ENCODE data around the gene ADGRG6.

The ADGRG6 gene

GRCh38 chr6:142301651-142302391, at the start of gene ADGRG6:
TSS of gene ADGRG6 (plus strand) at chr6:142302007. CDS start at chr6:142302330, 323 bp downstream.
- no peak within 1 kb of the TSS for H3K27ac Mint-ChIP-seq
- no peaks in the 10 kb centered on the region for H3K4me1 Mint-ChIP-seq (ENCODE audit: low read depth)
- no peaks in the 10 kb centered on the region for H3K9me3 Mint-ChIP-seq
- peaks cover 44% of the 10 kb centered on the region for H3K27me3 Mint-ChIP-seq (ENCODE audit: low read depth)
- H3K4me3 Mint-ChIP-seq, result peak within 1 kb of the TSS; percentile 73
- no peaks in the 10 kb centered on the region for H3K36me3 Mint-ChIP-seq (ENCODE audit: low read depth)
- peak; percentile 29 for DNase-seq (ENCODE audit: low spot score)

GRCh38 chr6:142254513-142254912, 47.3 kb upstream of the ADGRG6 start:
- Mint-ChIP-seq H3K27me3 (ENCODE audit: low read depth) (no peaks in the 10 kb centered on the region), H3K4me3 (no peak overlapping the region), H3K4me1 (ENCODE audit: low read depth) (no peaks in the 10 kb centered on the region), H3K36me3 (ENCODE audit: low read depth) (no peaks in the 10 kb centered on the region), H3K9me3 (no peaks in the 10 kb centered on the region), H3K27ac (no peak overlapping the region)
- DNase-seq (ENCODE audit: low spot score), result no peak

GRCh38 chr6:142255785-142256184, 46.0 kb upstream of the ADGRG6 start:
- Mint-ChIP-seq H3K27ac (no peak overlapping the region), H3K9me3 (no peaks in the 10 kb centered on the region), H3K4me3 (no peak overlapping the region), H3K36me3 (ENCODE audit: low read depth) (no peaks in the 10 kb centered on the region), H3K4me1 (ENCODE audit: low read depth) (no peaks in the 10 kb centered on the region), H3K27me3 (ENCODE audit: low read depth) (no peaks in the 10 kb centered on the region)
- DNase-seq (ENCODE audit: low spot score), result no peak

- no peak for DNase-seq (ENCODE audit: low spot score)
- Mint-ChIP-seq H3K27me3 (ENCODE audit: low read depth) (peaks cover 5% of the 10 kb centered on the region), H3K36me3 (ENCODE audit: low read depth) (no peaks in the 10 kb centered on the region)
Measured at GRCh38 chr6:142258305-142258704, 43.5 kb upstream of the ADGRG6 start.

GRCh38 chr6:142258757-142259156, 43.0 kb upstream of the ADGRG6 start:
- Mint-ChIP-seq H3K27me3 (ENCODE audit: low read depth) (peaks cover 5% of the 10 kb centered on the region), H3K4me3 (no peak overlapping the region), H3K4me1 (ENCODE audit: low read depth) (no peaks in the 10 kb centered on the region), H3K27ac (no peak overlapping the region), H3K36me3 (ENCODE audit: low read depth) (no peaks in the 10 kb centered on the region), H3K9me3 (no peaks in the 10 kb centered on the region)
- DNase-seq (ENCODE audit: low spot score), result no peak

More at GRCh38 chr6:142258305-142258704, 43.5 kb upstream of the ADGRG6 start:
- H3K4me1 Mint-ChIP-seq (ENCODE audit: low read depth), result no peaks in the 10 kb centered on the region
- H3K4me3 Mint-ChIP-seq, result no peak overlapping the region
- H3K9me3 Mint-ChIP-seq, result no peaks in the 10 kb centered on the region
- H3K27ac Mint-ChIP-seq, result no peak overlapping the region

GRCh38 chr6:142260748-142261147, 41.1 kb upstream of the ADGRG6 start:
- no peak for DNase-seq (ENCODE audit: low spot score)
- no peak overlapping the region for H3K4me3 Mint-ChIP-seq
- no peaks in the 10 kb centered on the region for H3K9me3 Mint-ChIP-seq
- no peaks in the 10 kb centered on the region for H3K4me1 Mint-ChIP-seq (ENCODE audit: low read depth)
- peaks cover 5% of the 10 kb centered on the region for H3K27me3 Mint-ChIP-seq (ENCODE audit: low read depth)
- H3K36me3 Mint-ChIP-seq (ENCODE audit: low read depth), result no peaks in the 10 kb centered on the region
- H3K27ac Mint-ChIP-seq, result no peak overlapping the region

- H3K9me3 Mint-ChIP-seq, result no peaks in the 10 kb centered on the region
- DNase-seq (ENCODE audit: low spot score), result no peak
- no peaks in the 10 kb centered on the region for H3K4me1 Mint-ChIP-seq (ENCODE audit: low read depth)
- H3K27me3 Mint-ChIP-seq (ENCODE audit: low read depth), result peaks cover 5% of the 10 kb centered on the region
- H3K27ac Mint-ChIP-seq, result no peak overlapping the region
- H3K36me3 Mint-ChIP-seq (ENCODE audit: low read depth), result no peaks in the 10 kb centered on the region
- H3K4me3 Mint-ChIP-seq, result no peak overlapping the region
Measured at GRCh38 chr6:142262231-142262630, 39.6 kb upstream of the ADGRG6 start.

GRCh38 chr6:142265476-142265875, 36.3 kb upstream of the ADGRG6 start:
- no peak for DNase-seq (ENCODE audit: low spot score)
- H3K9me3 Mint-ChIP-seq, result no peaks in the 10 kb centered on the region
- H3K4me1 Mint-ChIP-seq (ENCODE audit: low read depth), result no peaks in the 10 kb centered on the region
- no peaks in the 10 kb centered on the region for H3K36me3 Mint-ChIP-seq (ENCODE audit: low read depth)
- H3K27ac Mint-ChIP-seq, result no peak overlapping the region
- H3K4me3 Mint-ChIP-seq, result no peak overlapping the region
- peaks cover 5% of the 10 kb centered on the region for H3K27me3 Mint-ChIP-seq (ENCODE audit: low read depth)

- Mint-ChIP-seq H3K4me3 (no peak overlapping the region), H3K9me3 (no peaks in the 10 kb centered on the region), H3K27me3 (ENCODE audit: low read depth) (peaks cover 5% of the 10 kb centered on the region), H3K36me3 (ENCODE audit: low read depth) (no peaks in the 10 kb centered on the region), H3K27ac (no peak overlapping the region), H3K4me1 (ENCODE audit: low read depth) (no peaks in the 10 kb centered on the region)
- DNase-seq (ENCODE audit: low spot score), result no peak
Measured at GRCh38 chr6:142266060-142266459, 35.7 kb upstream of the ADGRG6 start.

- H3K36me3 Mint-ChIP-seq (ENCODE audit: low read depth), result no peaks in the 10 kb centered on the region
- H3K9me3 Mint-ChIP-seq, result no peaks in the 10 kb centered on the region
- H3K27ac Mint-ChIP-seq, result no peak overlapping the region
- no peak overlapping the region for H3K4me3 Mint-ChIP-seq
- no peaks in the 10 kb centered on the region for H3K27me3 Mint-ChIP-seq (ENCODE audit: low read depth)
- DNase-seq (ENCODE audit: low spot score), result no peak
- H3K4me1 Mint-ChIP-seq (ENCODE audit: low read depth), result no peaks in the 10 kb centered on the region
Measured at GRCh38 chr6:142271476-142271875, 30.3 kb upstream of the ADGRG6 start.

- no peaks in the 10 kb centered on the region for H3K27me3 Mint-ChIP-seq (ENCODE audit: low read depth)
- no peaks in the 10 kb centered on the region for H3K4me1 Mint-ChIP-seq (ENCODE audit: low read depth)
- H3K36me3 Mint-ChIP-seq (ENCODE audit: low read depth), result no peaks in the 10 kb centered on the region
- no peak for DNase-seq (ENCODE audit: low spot score)
- H3K4me3 Mint-ChIP-seq, result no peak overlapping the region
- no peak overlapping the region for H3K27ac Mint-ChIP-seq
- no peaks in the 10 kb centered on the region for H3K9me3 Mint-ChIP-seq
Measured at GRCh38 chr6:142274656-142275055, 27.2 kb upstream of the ADGRG6 start.

GRCh38 chr6:142275236-142276006, 26.4 kb upstream of the ADGRG6 start:
- DNase-seq (ENCODE audit: low spot score), result no peak
- H3K4me1 Mint-ChIP-seq (ENCODE audit: low read depth), result no peaks in the 10 kb centered on the region

GRCh38 chr6:142276256-142276655, 25.6 kb upstream of the ADGRG6 start:
- Mint-ChIP-seq H3K27me3 (ENCODE audit: low read depth) (no peaks in the 10 kb centered on the region), H3K4me1 (ENCODE audit: low read depth) (no peaks in the 10 kb centered on the region), H3K4me3 (no peak overlapping the region), H3K36me3 (ENCODE audit: low read depth) (no peaks in the 10 kb centered on the region), H3K9me3 (no peaks in the 10 kb centered on the region), H3K27ac (no peak overlapping the region)
- no peak for DNase-seq (ENCODE audit: low spot score)

More at GRCh38 chr6:142275236-142276006, 26.4 kb upstream of the ADGRG6 start:
- H3K27me3 Mint-ChIP-seq (ENCODE audit: low read depth), result no peaks in the 10 kb centered on the region
- H3K27ac Mint-ChIP-seq, result no peak overlapping the region
- no peak overlapping the region for H3K4me3 Mint-ChIP-seq
- no peaks in the 10 kb centered on the region for H3K9me3 Mint-ChIP-seq
- H3K36me3 Mint-ChIP-seq (ENCODE audit: low read depth), result no peaks in the 10 kb centered on the region

GRCh38 chr6:142279350-142280180, 22.2 kb upstream of the ADGRG6 start:
- Mint-ChIP-seq H3K4me1 (ENCODE audit: low read depth) (no peaks in the 10 kb centered on the region), H3K27ac (no peak overlapping the region), H3K4me3 (no peak overlapping the region), H3K36me3 (ENCODE audit: low read depth) (no peaks in the 10 kb centered on the region), H3K27me3 (ENCODE audit: low read depth) (no peaks in the 10 kb centered on the region), H3K9me3 (no peaks in the 10 kb centered on the region)
- DNase-seq (ENCODE audit: low spot score), result no peak
